Loucy (cell line): ENCODE measurements around the gene KCTD12.

Source experiments
- H2AFZ ChIP-seq: fragments of 200-600 bp; sonication (generic); 2 replicates; pipeline ENCODE4 v1.6.0; 2016; ENCODE audit warnings: antibody characterized with exemption, mild to moderate bottlenecking, low read length, moderate library complexity
- H3F3A ChIP-seq: fragments of 200-600 bp; 2 replicates; pipeline ENCODE4 v1.6.0; 2016; ENCODE audit warnings: antibody characterized with exemption, low read depth, mild to moderate bottlenecking
- H3K27me3 ChIP-seq: fragments of 200-600 bp; sonication (generic); 2 replicates; pipeline ENCODE4 v1.6.1; 2014; ENCODE audit warnings: low read length, mild to moderate bottlenecking; ENCODE audit not compliant: insufficient read depth, poor library complexity, severe bottlenecking
- H3K36me3 ChIP-seq: fragments of 200-600 bp; sonication (generic); 2 replicates; pipeline ENCODE4 v1.6.1; 2016; ENCODE audit warnings: low read length; ENCODE audit not compliant: insufficient read depth
- H3K4me1 ChIP-seq: fragments of 200-600 bp; sonication (generic); 2 replicates; pipeline ENCODE4 v1.5.1; 2014; ENCODE audit warnings: low read length, mild to moderate bottlenecking; ENCODE audit not compliant: insufficient read depth, poor library complexity, severe bottlenecking
- H3K4me2 ChIP-seq: fragments of 200-600 bp; sonication (generic); 2 replicates; pipeline ENCODE4 v1.6.0; 2014; ENCODE audit warnings: antibody characterized with exemption, low read length, low read depth, mild to moderate bottlenecking; ENCODE audit not compliant: poor library complexity, severe bottlenecking
- H3K4me3 ChIP-seq: fragments of 200-600 bp; sonication (generic); 2 replicates; pipeline ENCODE4 v1.5.1; 2014; ENCODE audit warnings: low read length, mild to moderate bottlenecking, mixed read lengths; ENCODE audit not compliant: poor library complexity, severe bottlenecking
- H3K79me2 ChIP-seq: fragments of 200-600 bp; sonication (generic); 2 replicates; pipeline ENCODE4 v1.6.1; 2014; ENCODE audit warnings: low read length; ENCODE audit not compliant: insufficient read depth
- H3K9ac ChIP-seq: fragments of 200-600 bp; sonication (generic); 2 replicates; pipeline ENCODE4 v1.6.0; 2014; ENCODE audit warnings: mild to moderate bottlenecking, low read depth, low read length, moderate library complexity; ENCODE audit not compliant: poor library complexity, severe bottlenecking
- H3K9me2 ChIP-seq: fragments of 200-600 bp; sonication (generic); replicated peaks from 2 replicates; pipeline ENCODE4 v1.6.1; 2016; ENCODE audit warnings: low read depth, low read length, mixed read lengths
- H3K9me3 ChIP-seq: fragments of 200-600 bp; sonication (generic); 2 replicates; pipeline ENCODE4 v1.6.1; 2014; ENCODE audit warnings: mild to moderate bottlenecking, antibody characterized with exemption, low read length, low read depth; ENCODE audit not compliant: insufficient read depth
- H4K20me1 ChIP-seq: fragments of 200-600 bp; sonication (generic); 2 replicates; pipeline ENCODE4 v1.6.0; 2014; ENCODE audit warnings: antibody characterized with exemption, low read length, mild to moderate bottlenecking; ENCODE audit not compliant: insufficient read depth, poor library complexity, severe bottlenecking
- EZH2phosphoT487 ChIP-seq: fragments of 200-600 bp; IDR thresholded peaks from 2 replicates; pipeline ENCODE4 v1.6.1; 2018; ENCODE audit warnings: antibody characterized with exemption, mild to moderate bottlenecking, moderate library complexity, borderline replicate concordance
- TF ChIP-seq, protein P1 (sequence below): fragments of 200-600 bp; sonication (generic); conservative IDR thresholded peaks from 2 replicates; pipeline ENCODE4 v1.5.1; 2014; ENCODE audit warnings: mild to moderate bottlenecking, antibody characterized with exemption, low read length

Gene KCTD12

DNA sequence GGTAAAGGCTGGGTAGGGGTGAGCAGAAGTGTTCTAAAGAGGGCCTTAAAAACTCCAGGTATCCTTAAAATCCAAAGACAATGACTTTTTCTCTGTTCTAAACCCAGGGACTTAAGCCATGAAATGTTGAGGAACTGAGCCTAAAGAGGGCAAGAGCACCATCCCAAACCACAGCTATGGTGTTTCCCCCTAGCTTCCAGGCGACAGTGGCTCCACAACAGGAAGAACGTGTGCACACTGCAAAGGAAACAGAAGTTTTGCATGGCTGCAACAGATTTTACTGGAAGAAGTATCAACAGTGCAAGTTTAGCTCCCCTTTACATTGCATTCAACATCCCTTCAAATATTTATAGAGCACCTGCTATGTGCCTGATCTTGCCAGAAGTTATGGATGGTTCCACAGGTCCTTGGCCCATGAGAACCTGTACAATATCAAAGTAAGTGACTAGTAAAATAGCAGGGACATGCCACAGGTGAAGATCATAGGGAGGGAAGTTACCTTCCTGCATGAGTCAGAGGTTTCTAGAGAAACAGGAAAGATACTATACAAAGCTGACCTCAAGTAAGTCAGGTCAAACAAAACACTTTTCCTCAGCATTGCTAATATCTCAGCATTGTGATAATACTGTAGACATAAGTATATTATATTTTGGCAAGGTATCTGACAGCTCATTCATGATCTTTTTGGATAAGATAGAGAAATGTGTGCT is 8.4 kb upstream of the KCTD12 start:
- H3K4me1 ChIP-seq = peaks cover 5% of the 10 kb centered on the region
- H4K20me1 ChIP-seq = no peaks in the 10 kb centered on the region
- H2AFZ ChIP-seq = no peak overlapping the region
- no peaks in the 10 kb centered on the region for H3K9me3 ChIP-seq
- no peaks in the 10 kb centered on the region for H3F3A ChIP-seq
- H3K9ac ChIP-seq = no peak overlapping the region
- H3K9me2 ChIP-seq = no peaks in the 10 kb centered on the region
- H3K4me3 ChIP-seq = no peak overlapping the region
- peaks cover 16% of the 10 kb centered on the region for H3K27me3 ChIP-seq
- TF ChIP-seq EZH2phosphoT487 = no peak
- TF ChIP-seq, protein P1, sequence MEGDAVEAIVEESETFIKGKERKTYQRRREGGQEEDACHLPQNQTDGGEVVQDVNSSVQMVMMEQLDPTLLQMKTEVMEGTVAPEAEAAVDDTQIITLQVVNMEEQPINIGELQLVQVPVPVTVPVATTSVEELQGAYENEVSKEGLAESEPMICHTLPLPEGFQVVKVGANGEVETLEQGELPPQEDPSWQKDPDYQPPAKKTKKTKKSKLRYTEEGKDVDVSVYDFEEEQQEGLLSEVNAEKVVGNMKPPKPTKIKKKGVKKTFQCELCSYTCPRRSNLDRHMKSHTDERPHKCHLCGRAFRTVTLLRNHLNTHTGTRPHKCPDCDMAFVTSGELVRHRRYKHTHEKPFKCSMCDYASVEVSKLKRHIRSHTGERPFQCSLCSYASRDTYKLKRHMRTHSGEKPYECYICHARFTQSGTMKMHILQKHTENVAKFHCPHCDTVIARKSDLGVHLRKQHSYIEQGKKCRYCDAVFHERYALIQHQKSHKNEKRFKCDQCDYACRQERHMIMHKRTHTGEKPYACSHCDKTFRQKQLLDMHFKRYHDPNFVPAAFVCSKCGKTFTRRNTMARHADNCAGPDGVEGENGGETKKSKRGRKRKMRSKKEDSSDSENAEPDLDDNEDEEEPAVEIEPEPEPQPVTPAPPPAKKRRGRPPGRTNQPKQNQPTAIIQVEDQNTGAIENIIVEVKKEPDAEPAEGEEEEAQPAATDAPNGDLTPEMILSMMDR = no peak
- H3K36me3 ChIP-seq = no peaks in the 10 kb centered on the region
- H3K4me2 ChIP-seq = no peak overlapping the region
- H3K79me2 ChIP-seq = no peaks in the 10 kb centered on the region

DNA sequence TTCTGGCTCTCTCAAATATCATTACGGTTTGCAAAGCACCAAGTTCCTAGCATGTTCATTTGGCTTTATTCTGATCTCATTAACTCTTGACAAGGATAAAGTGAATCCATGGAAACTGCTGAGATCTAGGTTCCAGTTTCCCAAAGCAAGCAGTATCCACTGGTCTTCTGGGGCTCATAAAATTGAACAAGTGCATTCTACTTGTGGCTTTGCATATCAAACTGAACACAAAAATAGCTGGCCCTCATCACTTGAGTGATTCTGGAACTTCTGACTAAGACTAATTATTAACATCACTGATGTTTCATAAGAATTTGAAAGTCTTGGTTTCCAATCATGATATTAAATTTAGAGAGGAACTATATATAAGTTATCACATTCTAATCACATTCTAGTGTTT is 6.3 kb upstream of the KCTD12 start:
- peaks cover 8% of the 10 kb centered on the region; the same call in 1 of the 2 replicates for H3F3A ChIP-seq
- peaks cover 16% of the 10 kb centered on the region for H3K27me3 ChIP-seq
- H3K4me2 ChIP-seq = no peak overlapping the region
- H3K36me3 ChIP-seq = no peaks in the 10 kb centered on the region
- no peak overlapping the region for H3K9ac ChIP-seq
- no peaks in the 10 kb centered on the region for H3K9me2 ChIP-seq
- TF ChIP-seq, protein P1 = no peak
- TF ChIP-seq EZH2phosphoT487 = no peak
- no peaks in the 10 kb centered on the region for H3K9me3 ChIP-seq
- H3K79me2 ChIP-seq = no peaks in the 10 kb centered on the region
- H4K20me1 ChIP-seq = no peaks in the 10 kb centered on the region
- H3K4me3 ChIP-seq = no peak overlapping the region
- no peak overlapping the region for H2AFZ ChIP-seq
- H3K4me1 ChIP-seq = peaks cover 5% of the 10 kb centered on the region

DNA sequence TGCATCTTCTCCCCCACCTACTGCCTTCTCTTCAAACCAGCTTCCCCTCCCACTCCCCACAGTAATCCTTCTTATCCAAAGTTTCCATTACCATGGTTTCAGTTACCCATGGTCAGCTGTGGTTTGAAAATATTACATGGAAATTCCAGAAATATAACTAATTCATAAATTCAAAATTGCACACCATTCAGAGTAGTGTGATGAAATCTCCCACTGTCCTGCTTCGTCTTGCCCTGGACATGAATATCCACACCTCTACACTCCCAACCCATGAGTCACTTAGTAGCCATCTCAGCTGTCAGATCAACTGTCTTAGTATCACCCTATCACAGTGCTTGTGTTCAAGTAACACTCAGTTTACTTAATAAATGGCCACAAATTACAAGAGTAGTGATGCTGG is 3.8 kb upstream of the KCTD12 start:
- no peaks in the 10 kb centered on the region for H3K9me3 ChIP-seq
- no peak for TF ChIP-seq EZH2phosphoT487
- TF ChIP-seq, protein P1 = no peak

More for the DNA sequence above, 3.8 kb upstream of the KCTD12 start:
- Histone ChIP-seq H4K20me1 (no peaks in the 10 kb centered on the region), H3K79me2 (no peaks in the 10 kb centered on the region), H3F3A (peaks cover 8% of the 10 kb centered on the region; the same call in 1 of the 2 replicates), H3K4me3 (no peak overlapping the region), H3K4me1 (peaks cover 9% of the 10 kb centered on the region), H3K9me2 (no peaks in the 10 kb centered on the region), H3K27me3 (peaks cover 22% of the 10 kb centered on the region), H3K36me3 (no peaks in the 10 kb centered on the region), H3K9ac (no peak overlapping the region), H3K4me2 (no peak overlapping the region), H2AFZ (no peak overlapping the region)
